Esophagus muscularis mucosa (tissue), 4 donors: ENCODE results near the gene MAGI2. TPM values are rescaled to one million over a fixed set of nuclear protein-coding genes. Genes with fewer than 3 reads are reported as not detected.

Source experiments
- DNase-seq: peaks from one replicate; pipeline ENCODE4 v3.0.0-alpha.2; 2017; ENCODE audit errors: extremely low spot score
- H3K27ac ChIP-seq, 4 donors: fragments of 200-600 bp; sonication (generic); replicated peaks in 1 of 4; 1 replicate in 3 of 4; 2 replicates in 1 of 4; pipeline ENCODE4 v1.5.1; 2016 to 2019; ENCODE audit warnings: mild to moderate bottlenecking in 1 of 4
- H3K27me3 ChIP-seq, 4 donors: fragments of 200-600 bp; sonication (generic); one replicate each; pipeline versions ENCODE4 v1.5.1 to v1.6.0; 2016 to 2019
- H3K36me3 ChIP-seq, 4 donors: fragments of 200-600 bp; sonication (generic); one replicate each; pipeline ENCODE4 v1.5.1; 2016 to 2019
- H3K4me1 ChIP-seq, 4 donors: fragments of 200-600 bp; sonication (generic); one replicate each; pipeline ENCODE4 v1.5.1; 2016 to 2019
- H3K4me3 ChIP-seq, 4 donors: fragments of 200-600 bp; sonication (generic); 1 replicate in 2 of 4; 2 replicates in 2 of 4; pipeline ENCODE4 v1.5.1; 2016 to 2019; ENCODE audit warnings: mild to moderate bottlenecking in 4 of 4, moderate library complexity in 1 of 4
- H3K9me3 ChIP-seq, 4 donors: fragments of 200-600 bp; sonication (generic); 1 replicate in 3 of 4; 2 replicates in 1 of 4; pipeline ENCODE4 v1.5.1; 2016 to 2019
- CTCF ChIP-seq, 3 experiments: fragments of 200-600 bp in 2 of 3; fragments of 450-650 bp in 1 of 3; sonication (generic) in 2 of 3; IDR thresholded peaks; one replicate each; pipeline ENCODE4 v1.5.1; 2017 to 2019; ENCODE audit warnings: antibody characterized with exemption in 3 of 3, mild to moderate bottlenecking in 2 of 3, moderate library complexity in 1 of 3
- EP300 ChIP-seq: sonication (generic); formaldehyde crosslinking; IDR thresholded peaks from one replicate; pipeline ENCODE4 v1.6.1; 2017; ENCODE audit warnings: antibody characterized with exemption
- POLR2A ChIP-seq: fragments of 450-650 bp; IDR thresholded peaks from one replicate; pipeline ENCODE4 v1.6.1; 2017; ENCODE audit warnings: antibody characterized with exemption, moderate library complexity, mild to moderate bottlenecking, low read depth
- POLR2AphosphoS5 ChIP-seq, 2 donors: sonication (generic); formaldehyde crosslinking; IDR thresholded peaks; one replicate each; pipeline ENCODE4 v1.6.1; 2017; ENCODE audit warnings: antibody characterized with exemption in 2 of 2
- WGBS: methylation state at CpG from one replicate; pipeline ENCODE4 v1.1.5; 2018; 5-methylcytosine and 5-hydroxymethylcytosine counted together
- intact Hi-C: fragments of 100-400 bp; cut with DNase I; formaldehyde crosslinking; loops from one replicate; pipeline ENCODE4 v1.15.1; 2023
- total RNA-seq, 4 donors: library from RNA; depleted of rRNA; stranded (reverse); fragments of >200 nt; gene quantifications; one replicate each; pipeline versions ENCODE4 v1.1.0 to v1.2.1, GENCODE V29; 2016

The MAGI2 gene
- total RNA-seq, 4 donors from 2014 or later: 14.4 to 22.3 (median 21.2) TPM

- Histone ChIP-seq H3K4me3 (peak overlapping the region; percentile 63 to 74 (median 68)), H3K27me3 (no peaks in the 10 kb centered on the region), H3K4me1 (peaks cover 24 to 40% (median 32%) of the 10 kb centered on the region in 4 donors), H3K36me3 (no peaks in the 10 kb centered on the region), H3K9me3 (no peaks in the 10 kb centered on the region), H3K27ac (peak overlapping the region; percentile 87 to 99 (median 93))
- 13% methylated on average over 35 of the region's 51 CpGs for WGBS
- TF ChIP-seq CTCF (IDR thresholded peaks at IDR 0.05): peak in 2 of 3 experiments; percentile 15 to 30
- no peak for TF ChIP-seq POLR2A
- intact Hi-C loops: no loop called here
- no peak for DNase-seq
Measured at GRCh38 chr7:78018641-78019446, 1434.6 kb downstream of the MAGI2 start.

GRCh38 chr7:78017591-78018100 lies 1435.8 kb downstream of the MAGI2 start:
- Histone ChIP-seq H3K27me3 (no peaks in the 10 kb centered on the region), H3K4me3 (peak overlapping the region in 3 of 4 donors; percentile 19 to 66 (median 63)), H3K4me1 (peaks cover 24 to 40% (median 32%) of the 10 kb centered on the region in 4 donors), H3K27ac (no peak overlapping the region), H3K9me3 (no peaks in the 10 kb centered on the region), H3K36me3 (no peaks in the 10 kb centered on the region)
- intact Hi-C loops: no loop called here
- TF ChIP-seq POLR2A (no peak), CTCF (IDR thresholded peaks at IDR 0.05) (no peak)
- whole genome bisulfite sequencing: 63% methylated on average over 5 of the region's 5 CpGs
- DNase-seq: no peak

GRCh38 chr7:78015574-78016260 lies 1437.8 kb downstream of the MAGI2 start:
- TF ChIP-seq POLR2A (no peak), POLR2AphosphoS5 (IDR thresholded peaks at IDR 0.05) (no peak), EP300 (no peak)
- Histone ChIP-seq H3K36me3 (no peaks in the 10 kb centered on the region), H3K4me3 (no peak overlapping the region), H3K27me3 (no peaks in the 10 kb centered on the region), H3K9me3 (no peaks in the 10 kb centered on the region), H3K27ac (no peak overlapping the region), H3K4me1 (peaks cover 24 to 35% (median 29%) of the 10 kb centered on the region in 4 donors)
- DNase-seq: no peak
- intact Hi-C loops: no loop called here
- 92% methylated on average over 5 of the region's 5 CpGs for WGBS

- WGBS: 98% methylated on average over 3 of the region's 3 CpGs
- Histone ChIP-seq H3K36me3 (no peaks in the 10 kb centered on the region), H3K9me3 (no peaks in the 10 kb centered on the region), H3K4me1 (peaks cover 17 to 27% (median 20%) of the 10 kb centered on the region in 4 donors), H3K4me3 (no peak overlapping the region), H3K27ac (no peak overlapping the region), H3K27me3 (no peaks in the 10 kb centered on the region)
- TF ChIP-seq POLR2A (no peak), EP300 (no peak), CTCF (IDR thresholded peaks at IDR 0.05) (no peak)
- no peak for DNase-seq
- intact Hi-C loops: no loop called here
Measured at GRCh38 chr7:78014401-78014800, 1439.1 kb downstream of the MAGI2 start.

- 95% methylated on average over 3 of the region's 3 CpGs for WGBS
- Histone ChIP-seq H3K36me3 (no peaks in the 10 kb centered on the region), H3K4me3 (no peak overlapping the region), H3K4me1 (peaks cover 11 to 20% (median 13%) of the 10 kb centered on the region in 4 donors), H3K27ac (no peak overlapping the region), H3K9me3 (no peaks in the 10 kb centered on the region), H3K27me3 (no peaks in the 10 kb centered on the region)
- intact Hi-C loops: no loop called here
- no peak for TF ChIP-seq EP300
- no peak for TF ChIP-seq POLR2AphosphoS5 (IDR thresholded peaks at IDR 0.05)
- no peak for TF ChIP-seq POLR2A
- no peak for TF ChIP-seq CTCF (IDR thresholded peaks at IDR 0.05)
- DNase-seq: no peak
Measured at GRCh38 chr7:78013386-78013785, 1440.1 kb downstream of the MAGI2 start.
